ENCODE results near the gene SLIT3. TPM values are rescaled to one million over a fixed set of nuclear protein-coding genes. Genes with fewer than 3 reads are reported as not detected.

Gene SLIT3
- total and polyA plus RNA-seq, 5 donors from 2014 or later, result not detected

DNA sequence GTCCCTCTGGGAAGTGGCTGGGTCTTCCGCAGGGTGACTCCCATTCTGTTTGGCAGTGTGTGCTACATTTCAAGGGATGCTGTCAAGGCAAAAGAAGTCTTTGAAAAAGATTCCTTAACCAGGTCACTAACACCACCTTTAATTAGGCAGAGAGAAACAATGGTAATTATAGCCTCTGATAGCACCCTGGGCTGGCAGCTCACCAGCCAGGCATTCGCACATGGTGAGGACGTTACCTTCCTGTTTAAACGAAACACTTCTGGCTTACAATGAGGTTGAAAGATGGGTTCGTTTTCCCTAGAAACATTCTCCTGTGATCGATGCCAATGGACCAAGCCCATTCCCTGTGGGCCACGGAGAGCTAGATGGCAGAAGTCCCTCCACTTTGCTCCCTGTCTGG is 491.7 kb downstream of the SLIT3 start:
- no peaks in the 10 kb centered on the region for H3K4me1 Mint-ChIP-seq
- Histone ChIP-seq H3K27ac (ENCODE audit: insufficient read depth, low read length, poor library complexity, severe bottlenecking) (no peak overlapping the region), H3K4me1 (ENCODE audit: control insufficient read depth, insufficient read depth, low read length, poor library complexity, severe bottlenecking) (no peaks in the 10 kb centered on the region), H3K36me3 (ENCODE audit: control insufficient read depth, insufficient read depth, low read length) (no peaks in the 10 kb centered on the region), H3K9me3 (ENCODE audit: control insufficient read depth in 2 of 2, low read length in 2 of 2) (no peaks in the 10 kb centered on the region), H3K27me3 (ENCODE audit: control insufficient read depth, insufficient read depth, low read length) (no peaks in the 10 kb centered on the region), H3K4me3 (ENCODE audit: low read depth, low read length) (no peak overlapping the region)
- H3K36me3 Mint-ChIP-seq, result no peaks in the 10 kb centered on the region
- H3K9me3 Mint-ChIP-seq, result peaks cover 0 to 3% (median 0%) of the 10 kb centered on the region in 7 donors
- no peak overlapping the region for H3K4me3 Mint-ChIP-seq
- no peak overlapping the region for H3K27ac Mint-ChIP-seq
- H3K27me3 Mint-ChIP-seq, result peaks cover 11% of the 10 kb centered on the region
- ATAC-seq (ENCODE audit: low read depth in 2 of 2), result no peak
- no peak for DNase-seq

DNA sequence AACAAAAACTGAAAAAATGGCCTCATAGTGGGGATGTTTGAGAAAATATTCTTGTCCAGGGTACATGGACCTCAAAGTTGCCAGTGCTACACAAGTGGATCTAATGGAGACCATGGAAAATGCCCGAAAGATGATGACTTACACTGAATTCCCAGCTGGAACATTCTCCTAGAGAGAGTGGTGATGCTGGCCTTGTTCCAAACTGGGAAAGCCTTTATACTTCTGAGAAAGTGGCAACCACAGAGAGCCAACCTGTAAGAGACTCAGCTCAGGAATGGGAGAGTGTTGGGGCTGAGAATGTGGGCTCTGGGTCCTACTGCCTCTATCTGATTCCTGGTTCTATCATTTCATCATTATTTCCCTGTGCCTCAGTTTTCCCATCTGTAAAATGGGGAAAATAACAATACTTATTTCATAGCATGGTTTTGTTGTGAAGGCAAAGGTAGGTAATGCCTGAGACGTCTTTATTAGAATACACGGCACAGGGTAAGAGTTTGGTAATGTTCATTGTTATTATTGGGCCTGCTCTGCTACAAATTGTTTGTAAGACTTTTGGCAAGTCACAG is 492.8 kb downstream of the SLIT3 start:
- DNase-seq (no peak), ATAC-seq (ENCODE audit: low read depth in 2 of 2) (no peak)
- peaks cover 11% of the 10 kb centered on the region for H3K27me3 Mint-ChIP-seq
- H3K36me3 Mint-ChIP-seq, result no peaks in the 10 kb centered on the region
- H3K4me1 Mint-ChIP-seq, result no peaks in the 10 kb centered on the region
- H3K27ac ChIP-seq (ENCODE audit: insufficient read depth, low read length, poor library complexity, severe bottlenecking), result no peak overlapping the region
- H3K4me3 ChIP-seq (ENCODE audit: low read depth, low read length), result no peak overlapping the region
- no peaks in the 10 kb centered on the region for H3K9me3 ChIP-seq (ENCODE audit: control insufficient read depth in 2 of 2, low read length in 2 of 2)
- peaks cover 0 to 4% (median 0%) of the 10 kb centered on the region in 7 donors for H3K9me3 Mint-ChIP-seq
- H3K27me3 ChIP-seq (ENCODE audit: control insufficient read depth, insufficient read depth, low read length), result no peaks in the 10 kb centered on the region
- no peaks in the 10 kb centered on the region for H3K4me1 ChIP-seq (ENCODE audit: control insufficient read depth, insufficient read depth, low read length, poor library complexity, severe bottlenecking)
- no peaks in the 10 kb centered on the region for H3K36me3 ChIP-seq (ENCODE audit: control insufficient read depth, insufficient read depth, low read length)
- no peak overlapping the region for H3K27ac Mint-ChIP-seq
- H3K4me3 Mint-ChIP-seq, result no peak overlapping the region

DNA sequence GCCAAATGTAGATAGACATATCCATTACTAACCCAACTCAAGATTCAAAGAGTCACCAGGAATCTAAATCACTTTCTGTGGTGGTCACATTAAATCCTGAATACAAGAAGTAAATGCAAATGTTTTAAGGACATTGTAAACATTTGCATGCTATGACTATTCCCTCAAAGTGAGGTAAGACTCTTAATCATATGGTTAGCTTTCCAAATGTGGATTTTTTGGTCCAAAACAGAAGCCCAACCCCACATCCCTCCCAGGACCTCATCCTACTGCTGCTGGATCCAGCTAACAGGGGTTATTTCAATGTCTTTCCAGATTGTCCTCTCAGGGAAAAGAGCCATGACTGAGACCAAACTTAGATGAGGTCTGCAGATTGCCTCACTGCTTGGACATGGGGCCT is 493.7 kb downstream of the SLIT3 start:
- Mint-ChIP-seq H3K27ac (no peak overlapping the region), H3K4me1 (no peaks in the 10 kb centered on the region), H3K36me3 (no peaks in the 10 kb centered on the region), H3K9me3 (peaks cover 0 to 4% (median 0%) of the 10 kb centered on the region in 7 donors), H3K27me3 (peaks cover 11% of the 10 kb centered on the region), H3K4me3 (no peak overlapping the region)
- Histone ChIP-seq H3K4me1 (ENCODE audit: control insufficient read depth, insufficient read depth, low read length, poor library complexity, severe bottlenecking) (no peaks in the 10 kb centered on the region), H3K27me3 (ENCODE audit: control insufficient read depth, insufficient read depth, low read length) (no peaks in the 10 kb centered on the region), H3K27ac (ENCODE audit: insufficient read depth, low read length, poor library complexity, severe bottlenecking) (no peak overlapping the region), H3K36me3 (ENCODE audit: control insufficient read depth, insufficient read depth, low read length) (no peaks in the 10 kb centered on the region), H3K4me3 (ENCODE audit: low read depth, low read length) (no peak overlapping the region), H3K9me3 (ENCODE audit: control insufficient read depth in 2 of 2, low read length in 2 of 2) (no peaks in the 10 kb centered on the region)
- ATAC-seq (ENCODE audit: low read depth in 2 of 2) (no peak), DNase-seq (no peak)

DNA sequence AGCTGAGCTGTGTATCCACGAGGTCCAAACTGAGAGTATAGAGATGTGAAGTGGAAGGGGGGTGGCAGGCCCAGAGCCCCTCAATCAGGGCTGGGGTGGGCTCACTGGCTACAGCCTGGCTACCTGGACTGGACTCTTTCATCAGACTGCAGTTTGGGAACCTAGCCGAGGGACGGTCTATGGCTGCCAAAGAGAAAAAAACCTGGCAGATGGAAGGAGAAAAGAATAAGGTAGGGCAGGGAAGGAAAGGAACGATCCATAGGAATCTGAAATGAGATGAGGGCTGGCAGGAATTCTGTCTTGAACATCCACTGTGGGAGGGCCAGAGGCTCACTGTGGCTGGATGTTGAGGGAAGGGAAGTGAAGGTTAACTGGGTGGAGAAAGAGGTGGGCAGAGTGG is 497.4 kb downstream of the SLIT3 start:
- Mint-ChIP-seq H3K36me3 (no peaks in the 10 kb centered on the region), H3K4me3 (no peak overlapping the region), H3K27ac (no peak overlapping the region), H3K27me3 (peaks cover 19% of the 10 kb centered on the region), H3K9me3 (peaks cover 0 to 4% (median 0%) of the 10 kb centered on the region in 7 donors), H3K4me1 (no peaks in the 10 kb centered on the region)
- H3K27me3 ChIP-seq (ENCODE audit: control insufficient read depth, insufficient read depth, low read length), result no peaks in the 10 kb centered on the region
- H3K36me3 ChIP-seq (ENCODE audit: control insufficient read depth, insufficient read depth, low read length), result no peaks in the 10 kb centered on the region
- no peaks in the 10 kb centered on the region for H3K9me3 ChIP-seq (ENCODE audit: control insufficient read depth in 2 of 2, low read length in 2 of 2)
- H3K4me1 ChIP-seq (ENCODE audit: control insufficient read depth, insufficient read depth, low read length, poor library complexity, severe bottlenecking), result no peaks in the 10 kb centered on the region
- H3K4me3 ChIP-seq (ENCODE audit: low read depth, low read length), result no peak overlapping the region
- no peak for ATAC-seq (ENCODE audit: low read depth in 2 of 2)
- H3K27ac ChIP-seq (ENCODE audit: insufficient read depth, low read length, poor library complexity, severe bottlenecking), result no peak overlapping the region
- DNase-seq, result no peak

DNA sequence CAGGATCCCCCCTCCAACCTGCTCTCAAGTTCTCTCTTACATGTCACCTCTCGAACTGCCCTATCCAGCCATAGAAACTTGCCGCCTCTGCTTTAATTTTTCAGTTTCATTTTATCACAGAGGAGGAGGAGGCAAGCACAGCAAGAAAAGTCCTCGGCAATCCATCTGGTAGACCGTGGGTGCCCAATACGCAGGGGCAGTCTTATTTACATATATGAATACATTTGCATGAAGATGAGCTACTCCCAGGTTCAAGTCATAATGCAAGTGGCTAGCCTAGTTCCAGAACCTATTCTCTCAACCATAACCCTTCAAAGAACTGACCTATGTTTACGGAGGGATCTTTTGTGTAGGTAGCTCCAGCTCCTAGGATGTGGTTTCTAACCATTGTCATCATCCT is 498.6 kb downstream of the SLIT3 start:
- peak overlapping the region in 1 of 4 donors; percentile 63 for H3K4me3 Mint-ChIP-seq

DNA sequence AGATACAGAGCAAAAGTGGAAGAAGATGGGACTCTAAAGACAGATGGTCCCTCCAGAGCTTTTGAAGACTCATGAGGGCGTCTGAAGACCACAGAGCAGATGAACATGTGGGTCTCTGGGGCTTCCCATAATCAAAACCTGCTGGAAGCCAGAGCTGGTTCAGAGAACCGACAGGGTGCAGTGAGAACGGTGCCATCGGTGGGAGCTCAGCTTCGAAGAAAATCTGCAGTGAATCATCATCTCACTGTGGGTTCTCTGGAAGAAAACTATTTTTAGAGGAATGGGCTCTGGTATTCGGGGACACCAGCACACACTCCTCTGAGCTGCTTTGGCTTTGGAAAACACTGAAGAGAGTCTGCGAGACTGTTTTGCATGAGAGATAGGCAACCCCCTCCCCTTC is 499.4 kb downstream of the SLIT3 start:
- no peaks in the 10 kb centered on the region for H3K4me1 ChIP-seq (ENCODE audit: control insufficient read depth, insufficient read depth, low read length, poor library complexity, severe bottlenecking)
- Mint-ChIP-seq H3K4me1 (no peaks in the 10 kb centered on the region), H3K36me3 (no peaks in the 10 kb centered on the region), H3K9me3 (peaks cover 0 to 4% (median 0%) of the 10 kb centered on the region in 7 donors), H3K4me3 (no peak overlapping the region), H3K27me3 (peaks cover 19% of the 10 kb centered on the region), H3K27ac (no peak overlapping the region)
- H3K36me3 ChIP-seq (ENCODE audit: control insufficient read depth, insufficient read depth, low read length), result no peaks in the 10 kb centered on the region
- no peak for ATAC-seq (ENCODE audit: low read depth in 2 of 2)
- no peak overlapping the region for H3K27ac ChIP-seq (ENCODE audit: insufficient read depth, low read length, poor library complexity, severe bottlenecking)
- no peak overlapping the region for H3K4me3 ChIP-seq (ENCODE audit: low read depth, low read length)
- no peaks in the 10 kb centered on the region for H3K9me3 ChIP-seq (ENCODE audit: control insufficient read depth in 2 of 2, low read length in 2 of 2)
- DNase-seq, result no peak
- H3K27me3 ChIP-seq (ENCODE audit: control insufficient read depth, insufficient read depth, low read length), result no peaks in the 10 kb centered on the region

More for the DNA sequence above, 498.6 kb downstream of the SLIT3 start:
- no peak for ATAC-seq (ENCODE audit: low read depth in 2 of 2)
- no peak overlapping the region for H3K27ac Mint-ChIP-seq
- no peaks in the 10 kb centered on the region for H3K4me1 Mint-ChIP-seq
- H3K4me3 ChIP-seq (ENCODE audit: low read depth, low read length), result no peak overlapping the region
- H3K27me3 Mint-ChIP-seq, result peaks cover 19% of the 10 kb centered on the region
- H3K4me1 ChIP-seq (ENCODE audit: control insufficient read depth, insufficient read depth, low read length, poor library complexity, severe bottlenecking), result no peaks in the 10 kb centered on the region
- H3K9me3 Mint-ChIP-seq, result peaks cover 0 to 4% (median 0%) of the 10 kb centered on the region in 7 donors
- no peak overlapping the region for H3K27ac ChIP-seq (ENCODE audit: insufficient read depth, low read length, poor library complexity, severe bottlenecking)
- H3K9me3 ChIP-seq (ENCODE audit: control insufficient read depth in 2 of 2, low read length in 2 of 2), result no peaks in the 10 kb centered on the region
- H3K36me3 Mint-ChIP-seq, result no peaks in the 10 kb centered on the region
- no peaks in the 10 kb centered on the region for H3K36me3 ChIP-seq (ENCODE audit: control insufficient read depth, insufficient read depth, low read length)
- DNase-seq, result peak in 1 of 3 donors; percentile 1
- H3K27me3 ChIP-seq (ENCODE audit: control insufficient read depth, insufficient read depth, low read length), result no peaks in the 10 kb centered on the region

DNA sequence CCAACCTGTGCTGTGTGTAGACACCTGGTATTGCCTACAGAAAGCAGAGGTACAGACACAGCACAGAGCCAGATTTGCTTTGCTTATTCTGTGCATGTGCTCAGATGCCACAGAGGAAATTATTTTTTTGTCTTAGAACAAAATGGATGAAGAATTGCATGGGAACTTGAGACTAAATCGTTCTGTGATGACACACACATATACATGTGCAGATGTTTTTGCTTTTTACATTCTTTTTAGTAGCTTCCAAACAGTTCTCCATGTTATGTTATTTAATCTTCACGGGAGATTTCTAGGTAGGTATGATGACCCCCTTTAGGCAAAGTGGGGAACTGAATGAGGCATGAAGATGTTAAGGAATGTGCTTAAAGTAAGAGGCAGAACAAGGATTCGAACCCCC is 500.2 kb downstream of the SLIT3 start:
- no peak for ATAC-seq (ENCODE audit: low read depth in 2 of 2)
- no peak overlapping the region for H3K27ac Mint-ChIP-seq
- DNase-seq, result no peak
- H3K4me1 Mint-ChIP-seq, result no peaks in the 10 kb centered on the region
- no peaks in the 10 kb centered on the region for H3K36me3 Mint-ChIP-seq
- Histone ChIP-seq H3K36me3 (ENCODE audit: control insufficient read depth, insufficient read depth, low read length) (no peaks in the 10 kb centered on the region), H3K27me3 (ENCODE audit: control insufficient read depth, insufficient read depth, low read length) (no peaks in the 10 kb centered on the region), H3K4me1 (ENCODE audit: control insufficient read depth, insufficient read depth, low read length, poor library complexity, severe bottlenecking) (no peaks in the 10 kb centered on the region), H3K9me3 (ENCODE audit: control insufficient read depth in 2 of 2, low read length in 2 of 2) (no peaks in the 10 kb centered on the region), H3K27ac (ENCODE audit: insufficient read depth, low read length, poor library complexity, severe bottlenecking) (no peak overlapping the region), H3K4me3 (ENCODE audit: low read depth, low read length) (no peak overlapping the region)
- peaks cover 0 to 4% (median 0%) of the 10 kb centered on the region in 7 donors for H3K9me3 Mint-ChIP-seq
- no peak overlapping the region for H3K4me3 Mint-ChIP-seq
- peaks cover 17% of the 10 kb centered on the region for H3K27me3 Mint-ChIP-seq

All from CD4-positive, CD25-positive, alpha-beta regulatory T cell (primary cell).